Stimulated activated CD4-positive, alpha-beta T cell treated with anti-CD3 and anti-CD28 coated beads, Interleukin-4, amount 100 ng/mL, for 24 hours (primary cell): Measurements from ENCODE around the gene STIM1.
"Not testable (repeated sequence)": the region's sequence is repeated elsewhere in the genome, so short reads cannot be mapped to it uniquely, and the experiment has no call there.

Experiments
- DNase-seq: peaks from one replicate; pipeline ENCODE4 v3.0.0-alpha.2; 2020

Gene STIM1

DNA sequence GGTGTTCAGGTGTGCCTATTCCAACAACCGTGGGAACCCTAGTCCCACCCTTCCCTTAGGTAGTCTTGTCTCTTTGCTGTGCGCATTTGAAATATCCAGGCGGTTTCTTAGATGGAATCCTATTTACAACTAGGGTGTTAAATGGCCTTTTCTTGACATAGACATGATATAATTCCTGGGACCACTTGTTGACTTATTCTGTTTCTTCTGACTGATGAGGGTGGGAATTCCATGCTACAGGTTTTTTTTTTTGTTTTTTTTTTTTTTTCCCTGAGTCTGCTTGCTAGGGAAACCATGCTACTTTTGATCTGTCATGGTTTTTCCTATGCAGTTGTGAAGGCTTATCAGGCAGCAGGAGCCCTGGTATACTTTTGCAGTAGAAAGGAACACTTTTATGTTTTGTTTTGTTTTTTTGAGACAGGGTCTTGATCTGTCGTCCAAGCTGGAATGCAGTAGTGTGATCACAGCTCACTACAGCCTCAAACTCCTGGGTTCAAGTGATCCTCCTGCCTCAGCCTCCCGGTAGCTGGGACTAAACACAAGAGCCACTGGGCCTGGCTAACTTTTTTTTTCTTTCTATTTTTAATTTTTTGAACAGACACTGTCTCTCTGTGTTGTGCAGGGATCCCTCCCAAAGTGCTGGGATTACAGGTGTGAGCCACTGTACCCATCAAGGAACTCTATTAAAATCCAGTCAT lies 1.5 kb downstream of the STIM1 start:
- no peak for DNase-seq

GRCh38 chr11:3857628-3858027 lies 2.2 kb downstream of the STIM1 start:
- DNase-seq: no peak

DNA sequence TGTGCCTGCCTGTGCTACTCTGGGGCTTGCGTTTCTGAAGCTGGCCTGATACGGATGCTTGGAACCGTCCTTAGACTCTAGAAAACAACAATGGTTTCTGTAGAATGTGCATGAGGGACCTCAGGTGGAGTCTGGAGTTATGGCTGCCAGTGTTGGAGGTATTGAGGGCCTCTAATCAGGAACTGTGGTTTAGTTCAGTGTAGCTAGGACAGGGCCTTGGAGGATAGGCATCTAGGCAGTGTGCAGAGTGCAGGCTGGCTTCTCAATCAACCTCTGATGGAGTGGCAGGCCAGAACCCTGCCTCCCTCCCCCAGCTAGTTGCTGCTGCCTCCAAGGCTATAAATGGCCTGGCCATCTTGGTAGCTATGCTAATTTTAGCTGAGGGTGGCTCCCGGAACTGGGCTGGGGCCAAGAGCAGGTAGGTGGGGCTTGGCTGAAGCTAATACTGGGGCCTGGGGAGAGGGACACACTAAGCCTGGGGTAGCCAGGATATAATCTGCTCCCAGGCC lies 4.0 kb downstream of the STIM1 start:
- DNase-seq: no peak

- peak; percentile 68 for DNase-seq
These were observed 4.9 kb downstream of the STIM1 start for GRCh38 chr11:3860375-3860774.

- not testable (repeated sequence) for DNase-seq
These were observed 5.5 kb downstream of the STIM1 start for GRCh38 chr11:3860898-3861393.

- DNase-seq: no peak
These were observed 6.2 kb downstream of the STIM1 start for GRCh38 chr11:3861683-3862082.

DNA sequence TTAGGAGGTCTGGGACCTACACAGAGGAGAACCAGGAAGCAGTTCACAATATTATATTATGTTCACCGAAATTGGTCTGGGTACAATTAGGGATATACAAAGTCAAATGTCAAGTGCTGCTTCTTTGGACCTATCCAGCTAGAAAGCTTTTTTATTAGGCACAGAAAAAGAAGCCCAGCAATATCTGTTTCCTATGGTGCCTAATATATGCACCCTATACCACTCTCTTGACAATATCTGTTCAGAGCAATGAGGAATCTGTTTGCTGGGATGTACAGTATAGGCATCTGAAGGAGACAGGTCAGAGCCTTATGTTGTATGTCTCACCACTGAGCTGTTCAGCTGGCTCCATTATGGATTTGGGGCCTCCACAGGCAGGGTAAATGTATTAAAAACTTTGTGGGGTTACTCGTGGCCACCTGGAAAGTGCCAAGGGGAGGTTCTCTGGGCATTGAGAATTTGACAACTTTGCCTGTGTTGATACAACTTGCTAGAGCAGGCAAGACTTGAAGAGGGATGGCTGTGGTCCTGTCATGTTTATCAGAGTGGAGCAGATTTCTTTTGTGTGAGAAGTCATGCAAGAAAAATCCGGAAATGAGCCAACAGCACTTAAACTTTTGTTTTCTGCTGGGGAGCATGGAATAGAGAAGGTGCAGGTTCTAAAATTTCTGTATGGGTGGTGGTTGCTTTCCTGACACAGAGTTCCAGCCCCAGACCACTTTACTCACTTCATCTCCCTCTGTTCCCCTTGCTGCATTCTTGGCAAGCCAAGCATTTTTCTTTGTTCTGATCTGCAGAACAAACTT lies 10.1 kb downstream of the STIM1 start:
- DNase-seq: no peak

GRCh38 chr11:3866206-3866605 lies 10.7 kb downstream of the STIM1 start:
- DNase-seq: no peak

GRCh38 chr11:3866836-3867208 lies 11.4 kb downstream of the STIM1 start:
- no peak for DNase-seq

- DNase-seq: no peak
These were observed 12.0 kb downstream of the STIM1 start for GRCh38 chr11:3867209-3868091.

DNA sequence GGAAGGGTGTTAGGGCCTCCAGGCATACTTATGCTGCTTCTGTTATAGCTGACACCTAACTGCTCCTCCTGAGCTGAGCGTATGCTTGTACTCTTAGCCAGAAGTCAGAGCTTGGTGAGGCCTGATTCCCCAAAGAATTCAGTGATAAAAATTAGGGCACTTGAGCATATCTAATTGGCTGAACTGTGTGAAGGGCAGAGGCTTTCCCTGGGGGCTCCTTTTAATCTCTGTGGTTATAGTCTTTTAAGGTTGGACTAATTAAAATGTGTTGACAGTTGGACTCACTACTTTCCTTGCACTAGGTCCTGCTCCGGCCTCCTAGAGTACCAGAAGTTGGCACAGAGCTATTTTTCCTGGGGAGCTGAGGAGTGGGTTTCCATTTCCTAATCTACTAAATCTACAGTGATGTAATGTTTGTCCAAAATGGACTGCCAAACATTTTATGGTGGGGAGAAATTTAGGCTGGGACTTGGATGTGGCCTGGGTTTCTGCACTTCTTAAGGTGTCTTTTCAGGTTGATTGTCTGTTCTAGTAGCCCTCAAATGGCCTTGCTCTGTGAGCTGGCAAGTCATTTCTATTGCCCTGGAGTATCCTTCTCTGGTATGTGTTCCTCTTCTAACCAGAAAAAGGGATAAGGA lies 18.4 kb downstream of the STIM1 start:
- DNase-seq: no peak

DNA sequence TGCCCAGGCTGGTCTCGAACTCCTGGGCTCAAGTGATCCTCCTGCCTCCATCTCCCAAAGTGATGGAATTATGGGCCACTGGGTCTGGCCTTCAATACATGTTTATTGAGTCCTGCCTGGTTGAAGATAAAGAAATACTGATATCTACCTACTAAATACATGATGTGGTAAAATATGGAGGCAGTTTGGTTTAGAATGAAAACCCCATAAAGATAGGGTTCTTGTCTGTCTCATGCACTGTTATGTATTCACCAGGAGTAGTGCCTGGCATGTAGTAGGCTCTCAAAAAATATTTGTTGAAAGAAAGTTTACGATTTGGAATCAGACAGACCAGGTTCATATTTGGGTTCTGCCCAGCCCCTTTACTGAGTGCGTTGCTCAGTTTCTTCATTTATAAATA lies 21.1 kb downstream of the STIM1 start:
- DNase-seq: no peak

DNA sequence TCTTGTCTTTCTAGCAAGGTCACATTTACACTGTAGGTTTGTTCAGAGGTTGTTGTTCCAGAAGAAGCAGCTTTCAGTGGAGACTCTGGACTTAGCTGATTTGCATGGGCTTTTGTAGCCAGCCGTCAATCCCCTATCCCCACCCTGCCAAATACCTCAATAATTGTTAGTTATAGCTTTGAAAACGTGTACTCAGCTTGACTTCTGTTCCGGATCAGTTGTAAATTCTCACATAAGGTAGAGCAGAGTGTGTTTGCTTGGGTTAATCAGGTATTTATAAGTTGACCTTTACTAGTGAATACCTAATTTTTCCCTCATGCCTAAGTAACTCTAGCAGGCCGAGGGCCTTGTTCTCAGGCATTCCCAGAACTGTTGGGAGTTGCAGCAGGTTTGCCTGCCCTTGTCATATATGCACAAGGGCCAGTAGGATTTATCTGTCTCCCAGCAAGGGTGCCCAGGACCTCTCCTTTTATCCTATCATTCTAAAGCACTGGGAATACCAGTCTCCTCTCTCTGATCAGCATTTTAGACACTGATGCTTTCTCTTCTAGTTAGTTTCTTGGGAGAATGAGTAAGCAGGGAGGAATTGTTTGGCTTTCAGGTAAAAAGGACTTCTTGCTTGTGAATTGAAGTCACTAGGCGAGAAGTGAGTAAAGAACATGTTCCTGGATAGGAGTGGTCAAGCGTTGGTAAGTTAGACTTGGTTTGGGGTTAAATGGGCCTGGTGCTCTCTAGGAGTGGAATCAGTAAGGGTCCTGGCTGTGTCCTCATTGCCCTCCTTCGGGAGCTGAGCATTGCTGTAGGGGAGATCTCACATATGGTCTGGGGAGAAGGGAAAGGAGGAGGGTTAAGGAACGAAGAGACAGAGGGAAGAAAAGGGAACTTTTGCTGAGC lies 22.1 kb downstream of the STIM1 start:
- DNase-seq: no peak

DNA sequence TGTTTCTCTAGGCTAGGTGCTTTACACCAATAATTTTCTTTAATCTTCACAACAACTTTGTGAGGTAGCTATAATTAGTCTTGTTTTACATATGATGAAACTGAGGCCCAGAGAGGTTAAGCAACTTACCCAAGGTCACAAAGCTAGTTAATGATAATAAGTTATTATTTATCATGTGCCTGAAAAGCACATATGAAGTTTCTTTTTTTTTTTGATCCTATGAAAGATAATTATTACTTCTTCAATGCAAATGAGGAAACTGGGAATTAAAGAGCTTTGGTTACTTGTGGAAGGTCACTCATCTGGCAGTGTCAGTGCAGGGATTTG lies 22.8 kb downstream of the STIM1 start:
- no peak for DNase-seq

GRCh38 chr11:3879216-3879966 lies 23.9 kb downstream of the STIM1 start:
- no peak for DNase-seq

GRCh38 chr11:3879967-3880542 lies 24.6 kb downstream of the STIM1 start:
- no peak for DNase-seq

- no peak for DNase-seq
These were observed 25.3 kb downstream of the STIM1 start for GRCh38 chr11:3880724-3881123.

- DNase-seq: no peak
These were observed 27.2 kb downstream of the STIM1 start for GRCh38 chr11:3882655-3883054.

DNA sequence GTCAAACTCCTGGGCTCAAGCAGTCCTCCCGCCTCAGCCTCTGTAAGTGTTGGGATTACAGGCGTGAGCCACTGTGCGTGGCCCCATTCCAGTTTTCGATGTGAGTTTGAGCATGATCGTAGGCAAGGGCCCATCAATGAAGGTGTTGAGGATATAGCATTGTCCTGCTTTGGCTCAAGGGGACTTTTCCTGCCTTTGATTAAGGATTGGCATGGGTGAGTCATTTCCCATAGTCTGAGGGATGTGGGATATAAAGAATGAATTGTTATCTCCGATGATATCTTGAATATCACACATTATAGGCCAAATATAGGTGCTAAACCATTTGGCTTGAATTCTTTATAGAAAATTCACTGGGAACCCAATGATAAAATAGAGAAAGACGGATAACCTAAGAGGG lies 30.4 kb downstream of the STIM1 start:
- DNase-seq: no peak

- DNase-seq: no peak
These were observed 31.5 kb downstream of the STIM1 start for GRCh38 chr11:3886985-3887384.

DNA sequence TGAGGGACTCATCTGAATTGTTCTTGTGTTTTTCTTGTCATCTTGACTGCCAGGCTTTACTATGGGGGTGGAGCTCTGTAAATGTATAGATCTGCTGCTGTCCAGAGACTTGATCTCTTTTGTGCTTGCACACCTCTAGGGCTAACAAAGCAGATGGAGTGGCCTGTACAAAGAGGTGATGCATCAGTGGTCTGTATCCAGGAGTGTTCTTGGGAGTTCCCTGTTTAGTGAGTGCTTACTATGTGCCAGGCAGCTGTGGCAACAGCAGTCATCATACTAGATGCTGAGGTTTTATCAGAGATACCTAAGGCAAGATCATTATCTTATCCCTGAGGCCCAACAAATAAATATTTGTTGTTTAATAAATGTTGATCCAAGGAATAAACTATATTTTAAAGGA lies 33.4 kb downstream of the STIM1 start:
- DNase-seq: no peak
